HepG2 (cell line): ENCODE results near the gene MAFF. TPM values are rescaled to one million over a fixed set of nuclear protein-coding genes. Genes with fewer than 3 reads are reported as not detected.

Source experiments
- ATAC-seq: fragments of 200-7000 bp; cut with Tn5 transposase; 3 replicates; pipeline ENCODE4 v1.9.1; 2020; ENCODE audit warnings: mild to moderate bottlenecking, moderate library complexity
- BruUV-seq: library from RNA; stranded (reverse); fragments of 400-500 nt; replicated peaks from 2 replicates; lab custom pipeline; 2021; lab: Mats Ljungman, UMichigan
- CTCF ChIA-PET: fragments of 300-600 bp; formaldehyde crosslinking; extraction: SDS; loops from one replicate; lab custom pipeline; 2021; ENCODE audit warnings: low total read pairs, inconsistent platforms, low intra/inter-chr PET ratio; lab: Yijun Ruan, JAX
- POLR2A ChIA-PET: fragments of 350-600 bp; sonication (Branson Sonifier 250); formaldehyde crosslinking; loops from one replicate; lab custom pipeline; 2020; ENCODE audit warnings: antibody characterized with exemption, inconsistent platforms; lab: Yijun Ruan, JAX
- DNase-seq: peaks from one replicate; pipeline ENCODE4 v3.0.0-alpha.2; 2015; ENCODE audit warnings: low spot score
- FAIRE-seq: peaks from 3 replicates; lab custom pipeline; 2011; peaks lifted over from hg19 to GRCh38; lab: Jason Lieb, UNC
- H2AFZ ChIP-seq: one replicate; pipeline ENCODE4 v1.6.1; 2011; ENCODE audit warnings: low read length, inconsistent platforms
- H3K27ac ChIP-seq: fragments of 300-600 bp; 3 replicates; pipeline ENCODE4 v1.8.0; 2011; ENCODE audit warnings: mixed run types, mild to moderate bottlenecking, mixed read lengths, low read length, inconsistent platforms; ENCODE audit not compliant: insufficient read depth; ENCODE audit errors: extremely low read length
- H3K27me3 ChIP-seq, 2 experiments: fragments of 200-600 bp in 1 of 2; 2 replicates in 1 of 2; 3 replicates in 1 of 2; pipeline versions ENCODE4 v1.6.0 to v1.8.0; 2011; ENCODE audit warnings: low read length in 2 of 2, mild to moderate bottlenecking in 2 of 2, moderate library complexity in 2 of 2, inconsistent platforms in 1 of 2; ENCODE audit not compliant: insufficient read depth in 2 of 2, control insufficient read depth in 1 of 2
- H3K36me3 ChIP-seq, 2 experiments: fragments of 200-600 bp in 1 of 2; replicated peaks in 1 of 2; 2 replicates in 1 of 2; 3 replicates in 1 of 2; pipeline versions ENCODE4 v1.5.1 to v1.8.0; 2011; ENCODE audit warnings: low read length in 2 of 2, inconsistent platforms in 1 of 2; ENCODE audit not compliant: insufficient read depth in 2 of 2, control insufficient read depth in 1 of 2
- H3K4me1 ChIP-seq: 2 replicates; pipeline ENCODE4 v1.5.1; 2012; ENCODE audit warnings: low read length, inconsistent platforms; ENCODE audit not compliant: insufficient read depth
- H3K4me2 ChIP-seq: 2 replicates; pipeline ENCODE4 v1.6.0; 2011; ENCODE audit warnings: low read depth, low read length, inconsistent platforms
- H3K4me3 ChIP-seq, 3 experiments: fragments of 200-600 bp in 1 of 3; sonication (generic), shearing (Covaris generic) in 1 of 3; replicated peaks in 1 of 3; 2 replicates each; pipeline ENCODE4 v1.5.1; 2011 to 2016; ENCODE audit warnings: low read length in 3 of 3, inconsistent platforms in 2 of 3, low read depth in 2 of 3, mild to moderate bottlenecking in 2 of 3, control low read depth in 1 of 3, mixed read lengths in 1 of 3; ENCODE audit not compliant: insufficient read depth in 1 of 3
- H3K79me2 ChIP-seq: one replicate; pipeline ENCODE4 v1.6.1; 2011; ENCODE audit warnings: low read length, inconsistent platforms; ENCODE audit not compliant: insufficient read depth
- H3K9ac ChIP-seq: 2 replicates; pipeline ENCODE4 v1.6.0; 2011; ENCODE audit warnings: mild to moderate bottlenecking, low read depth, low read length, inconsistent platforms; ENCODE audit not compliant: insufficient read depth
- H3K9me3 ChIP-seq: 2 replicates; pipeline ENCODE4 v1.5.1; 2012; ENCODE audit warnings: mild to moderate bottlenecking, low read length
- H4K20me1 ChIP-seq: 2 replicates; pipeline ENCODE4 v1.6.0; 2011; ENCODE audit warnings: inconsistent platforms, mild to moderate bottlenecking, low read length, moderate library complexity; ENCODE audit not compliant: insufficient read depth
- AGO1 ChIP-seq: fragments of 200-400 bp; formaldehyde crosslinking; IDR thresholded peaks from 2 replicates; pipeline ENCODE4 v1.6.1; 2017; ENCODE audit warnings: mild to moderate bottlenecking, low read depth, low read length, moderate library complexity; ENCODE audit not compliant: poor library complexity, severe bottlenecking
- HIC2 ChIP-seq: sonication (generic); formaldehyde crosslinking; IDR thresholded peaks from 2 replicates; pipeline ENCODE4 v1.9.0; 2022; ENCODE audit warnings: low read depth, missing genetic modification reagents
- MEIS2 ChIP-seq: sonication (generic); formaldehyde crosslinking; IDR thresholded peaks from 2 replicates; pipeline ENCODE4 v1.9.0; 2021; ENCODE audit warnings: mild to moderate bottlenecking, missing genetic modification reagents
- NCOR1 ChIP-seq: fragments of 200-600 bp; sonication (generic); IDR thresholded peaks from 2 replicates; pipeline ENCODE4 v1.7.0; 2017; ENCODE audit warnings: antibody characterized with exemption, low read length, borderline replicate concordance
- NFE2 ChIP-seq: sonication (generic); formaldehyde crosslinking; IDR thresholded peaks from 2 replicates; pipeline ENCODE4 v1.4.0; 2020; ENCODE audit warnings: missing genetic modification reagents
- PAXIP1 ChIP-seq: sonication (generic); formaldehyde crosslinking; conservative IDR thresholded peaks from 2 replicates; pipeline ENCODE4 v1.4.0; 2020; ENCODE audit warnings: mild to moderate bottlenecking, missing genetic modification reagents, moderate library complexity
- PTBP1 ChIP-seq: fragments of 200-400 bp; formaldehyde crosslinking; IDR thresholded peaks from 2 replicates; pipeline ENCODE4 v1.6.1; 2018; ENCODE audit warnings: low read length, low read depth; ENCODE audit not compliant: poor library complexity, severe bottlenecking
- SP2 ChIP-seq: sonication (generic); formaldehyde crosslinking; IDR thresholded peaks from 2 replicates; pipeline ENCODE4 v1.5.1; 2020; ENCODE audit warnings: mild to moderate bottlenecking, missing genetic modification reagents
- ZNF7 ChIP-seq: IDR thresholded peaks from 2 replicates; pipeline ENCODE4 v1.6.1; 2016; ENCODE audit warnings: missing biosample characterization, missing genetic modification reagents
- ZNF768 ChIP-seq: sonication (generic); formaldehyde crosslinking; IDR thresholded peaks from 2 replicates; pipeline ENCODE4 v1.4.0; 2020; ENCODE audit warnings: missing genetic modification reagents
- ZNF790 ChIP-seq: sonication (generic); formaldehyde crosslinking; IDR thresholded peaks from 2 replicates; pipeline ENCODE4 v1.8.0; 2022; ENCODE audit warnings: missing genetic modification reagents, mild to moderate bottlenecking, borderline replicate concordance
- WGBS: methylation state at CpG from one replicate; pipeline ENCODE4 v1.1.6; 2017; ENCODE audit warnings: low lambda C conversion rate; 5-methylcytosine and 5-hydroxymethylcytosine counted together
- in situ Hi-C: cut with HindIII; loops from 2 replicates; pipeline ENCODE4 v1.10.0; 2017; ENCODE audit warnings: low pct_unique_long_range_greater_than_20kb; ENCODE audit not compliant: extremely low pct_ligation_motif_present
- intact Hi-C: fragments of 100-400 bp; cut with micrococcal nuclease; formaldehyde crosslinking; loops from one replicate; pipeline ENCODE4 v1.10.0; 2022; ENCODE audit not compliant: unreplicated experiment
- polyA plus RNA-seq, 8 experiments: library from polyadenylated mRNA; depleted of rRNA in 3 of 8; stranded (reverse) in 7 of 8; unstranded in 1 of 8; fragments of >200 nt; fragmentation: Illumina TruSeq in 4 of 8; extraction: Trizol in 4 of 8; gene quantifications; 2 replicates each; pipeline versions ENCODE4 v1.2.1 to v1.2.3, GENCODE V29; 2011 to 2016; ENCODE audit warnings: low read depth in 4 of 8, missing spikeins in 1 of 8, mixed read lengths in 1 of 8; ENCODE audit not compliant: insufficient read depth in 1 of 8
- total RNA-seq, 5 experiments: library from RNA; depleted of rRNA; stranded (reverse); fragments of >200 nt; fragmentation: Illumina TruSeq; extraction: Trizol; gene quantifications; 2 replicates each; pipeline ENCODE4 v1.2.3, GENCODE V29; 2016; ENCODE audit warnings: low read depth in 1 of 5

MAFF gene
- total and polyA plus RNA-seq, 2 of the 13 experiments (the other 11 are each of a cell fraction or from before 2014, with no cell fraction given) = 5.4 to 14.3 TPM

GRCh38 chr22:38205261-38206128 lies 3.7 kb downstream of the MAFF start:
- Histone ChIP-seq H3K4me3 (no peak overlapping the region), H3K9me3 (no peaks in the 10 kb centered on the region), H3K9ac (no peak overlapping the region), H3K27me3 (no peaks in the 10 kb centered on the region), H3K4me2 (peak overlapping the region; percentile 87; the same call in 1 of the 2 replicates), H3K27ac (no peak overlapping the region), H3K4me1 (peaks cover 37% of the 10 kb centered on the region), H2AFZ (no peak overlapping the region), H3K36me3 (peaks cover 11 to 13% of the 10 kb centered on the region in 2 experiments), H4K20me1 (peaks cover 65% of the 10 kb centered on the region), H3K79me2 (peaks cover 70% of the 10 kb centered on the region)
- ATAC-seq (no peak), DNase-seq (no peak), FAIRE-seq (no peak)
- POLR2A ChIA-PET = no interaction called here
- BruUV-seq = no TSS peak
- 91% methylated on average over 7 of the region's 15 CpGs for WGBS
- TF ChIP-seq NCOR1 (no peak), ZNF768 (peak; percentile 54; the same call in 1 of the 2 replicates), AGO1 (peak; percentile 23)
- intact Hi-C loops = no loop called here
- CTCF ChIA-PET = no interaction called here
- in situ Hi-C loops = loop anchor here (10.0 kb wide), 1 partner anchor 91 kb away; the partner anchor contains the start of gene BAIAP2L2

- in situ Hi-C loops = loop anchor here (10.0 kb wide), 1 partner anchor 93 kb away; the partner anchor contains the start of gene BAIAP2L2
- Histone ChIP-seq H4K20me1 (peaks cover 80% of the 10 kb centered on the region), H2AFZ (no peak overlapping the region), H3K27ac (no peak overlapping the region), H3K36me3 (peaks cover 13% of the 10 kb centered on the region in 2 experiments), H3K9ac (no peak overlapping the region), H3K4me3 (no peak overlapping the region), H3K4me1 (peaks cover 36% of the 10 kb centered on the region), H3K9me3 (no peaks in the 10 kb centered on the region), H3K79me2 (peaks cover 77% of the 10 kb centered on the region), H3K4me2 (no peak overlapping the region), H3K27me3 (no peaks in the 10 kb centered on the region)
- FAIRE-seq (no peak), ATAC-seq (no peak), DNase-seq (no peak)
- WGBS = 95% methylated on average over 7 of the region's 7 CpGs
- POLR2A ChIA-PET = interaction anchor here (0.9 kb wide), 1 partner anchor 151 kb away, joined by 4 read pairs; no protein-coding TSS in a partner anchor
- CTCF ChIA-PET = no interaction called here
- intact Hi-C loops = no loop called here
- no TSS peak for BruUV-seq
- TF ChIP-seq HIC2 = no peak
- no peak for TF ChIP-seq PTBP1
- TF ChIP-seq SP2 = no peak
- no peak for TF ChIP-seq NFE2 (CRISPR knock-in tag)
- no peak for TF ChIP-seq ZNF7 (CRISPR knock-in tag)
- no peak for TF ChIP-seq MEIS2 (CRISPR knock-in tag)
- TF ChIP-seq PAXIP1 (CRISPR knock-in tag) = no peak
- TF ChIP-seq ZNF790 (CRISPR knock-in tag) = no peak
Measured at GRCh38 chr22:38207898-38208432, 6.2 kb downstream of the MAFF start.
